Stimulated activated CD8-positive, alpha-beta memory T cell treated with anti-CD3 and anti-CD28 coated beads, Interleukin-2, amount 100 ng/mL, for 48 hours (primary cell): ENCODE data around the gene GAR1.
"Not testable (repeated sequence)": the region's sequence is repeated elsewhere in the genome, so short reads cannot be mapped to it uniquely, and the experiment has no call there.

Experiments
- DNase-seq, 2 donors: peaks; one replicate each; pipeline ENCODE4 v3.0.0-alpha.2; 2020; ENCODE audit warnings: low read depth in 2 of 2

Gene GAR1

DNA sequence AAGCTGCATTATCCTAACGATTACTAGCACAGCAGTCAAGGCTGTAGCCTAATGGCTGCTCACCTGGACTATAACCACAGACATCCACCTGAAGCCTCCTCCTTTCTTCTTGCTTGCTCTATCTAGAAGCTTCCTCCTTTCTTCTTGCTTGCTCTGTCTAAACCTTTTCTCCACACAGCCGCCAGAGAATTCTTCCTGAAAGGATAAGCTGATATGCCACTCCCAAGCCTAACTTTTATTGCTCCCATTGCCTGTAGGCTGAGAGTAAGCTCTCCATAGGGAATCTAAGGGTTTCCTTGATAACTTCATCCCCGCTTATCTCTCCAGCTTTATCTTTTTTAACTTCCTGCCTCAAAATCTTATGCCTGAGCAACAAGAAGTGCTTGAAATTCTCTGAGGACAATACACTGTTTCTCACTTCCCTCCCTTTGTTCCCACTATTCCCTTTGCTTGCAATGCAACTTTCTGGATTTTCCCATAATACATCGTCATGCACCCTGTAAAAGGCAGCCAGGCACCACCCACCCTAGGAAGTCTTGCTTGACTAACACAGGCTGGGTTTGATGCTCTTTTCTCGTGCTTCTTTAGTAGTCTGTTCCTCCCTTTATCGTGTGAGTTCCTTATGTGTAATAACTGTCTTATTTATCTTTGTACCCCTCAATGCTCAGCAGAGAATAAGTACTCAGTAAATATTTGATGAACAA is 31.0 kb downstream of the GAR1 start:
- no peak for DNase-seq

DNA sequence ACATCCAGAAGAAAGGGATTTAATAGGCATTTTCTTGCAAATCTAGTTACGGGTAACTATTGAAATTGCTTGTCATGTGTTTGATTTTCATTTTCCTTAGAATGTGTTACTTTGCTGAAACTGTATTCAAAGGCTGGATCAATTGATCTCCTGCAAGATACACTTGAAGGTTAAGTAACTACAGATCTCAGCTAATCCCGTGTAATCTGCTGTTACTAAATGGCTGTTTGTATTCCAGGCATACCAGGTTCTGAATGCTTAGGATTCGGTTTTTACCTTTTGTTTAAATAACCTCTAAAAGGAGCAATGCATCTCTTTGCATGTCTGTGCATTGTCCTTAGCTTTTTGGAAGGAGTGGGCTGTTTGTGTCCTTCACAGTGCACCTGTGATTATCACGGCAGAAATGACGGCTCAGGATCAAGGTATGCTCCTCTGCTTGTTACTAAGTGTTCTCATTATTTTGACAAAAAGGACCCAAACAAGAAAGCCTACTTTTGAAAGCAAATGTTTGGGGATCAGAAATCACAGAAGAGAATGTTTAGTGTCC is 32.4 kb downstream of the GAR1 start, which contains the start of gene LRIT3:
Gene LRIT3 (plus strand): TSS at position 212 of the 547 bp plus-strand sequence. CDS start 95 bp downstream, at position 307.
- no peak for DNase-seq

DNA sequence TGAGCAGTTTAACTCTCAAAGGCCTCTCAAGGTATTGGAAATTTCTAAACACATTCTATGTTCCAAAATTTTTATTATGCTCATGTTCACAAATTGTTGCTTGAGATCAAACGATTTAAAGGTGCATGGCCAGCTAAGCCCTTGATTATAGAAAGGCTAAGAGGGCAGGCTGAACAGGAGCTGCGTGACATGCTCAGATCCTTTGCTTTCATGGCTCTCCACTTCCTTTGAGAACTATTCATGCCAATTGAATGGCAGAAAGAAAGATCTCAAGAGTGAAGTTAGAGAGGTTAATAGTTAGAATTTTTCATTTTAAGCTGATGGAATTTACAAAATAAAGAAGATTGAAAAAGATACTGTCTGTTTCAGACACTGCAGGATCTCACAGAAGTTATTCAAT is 32.9 kb downstream of the GAR1 start:
- no peak for DNase-seq

DNA sequence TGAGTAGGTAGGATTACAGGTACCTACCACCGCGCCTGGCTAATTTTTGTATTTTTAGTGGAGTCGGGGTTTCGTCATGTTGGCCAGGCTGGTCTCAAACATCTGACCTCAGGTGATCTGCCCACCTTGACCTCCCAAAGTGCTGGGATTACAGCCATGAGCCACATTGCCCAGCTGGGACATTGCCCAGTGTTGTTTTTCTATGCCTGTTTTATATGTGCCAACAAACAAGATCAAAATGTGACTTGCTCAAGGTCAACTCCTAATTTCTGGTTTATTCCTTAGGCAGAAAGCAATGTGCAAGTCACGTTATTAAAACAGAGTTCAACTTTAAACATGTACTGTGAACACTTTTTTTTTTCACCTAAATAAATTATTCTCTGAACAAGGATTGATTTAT is 35.0 kb downstream of the GAR1 start:
- DNase-seq: no peak

DNA sequence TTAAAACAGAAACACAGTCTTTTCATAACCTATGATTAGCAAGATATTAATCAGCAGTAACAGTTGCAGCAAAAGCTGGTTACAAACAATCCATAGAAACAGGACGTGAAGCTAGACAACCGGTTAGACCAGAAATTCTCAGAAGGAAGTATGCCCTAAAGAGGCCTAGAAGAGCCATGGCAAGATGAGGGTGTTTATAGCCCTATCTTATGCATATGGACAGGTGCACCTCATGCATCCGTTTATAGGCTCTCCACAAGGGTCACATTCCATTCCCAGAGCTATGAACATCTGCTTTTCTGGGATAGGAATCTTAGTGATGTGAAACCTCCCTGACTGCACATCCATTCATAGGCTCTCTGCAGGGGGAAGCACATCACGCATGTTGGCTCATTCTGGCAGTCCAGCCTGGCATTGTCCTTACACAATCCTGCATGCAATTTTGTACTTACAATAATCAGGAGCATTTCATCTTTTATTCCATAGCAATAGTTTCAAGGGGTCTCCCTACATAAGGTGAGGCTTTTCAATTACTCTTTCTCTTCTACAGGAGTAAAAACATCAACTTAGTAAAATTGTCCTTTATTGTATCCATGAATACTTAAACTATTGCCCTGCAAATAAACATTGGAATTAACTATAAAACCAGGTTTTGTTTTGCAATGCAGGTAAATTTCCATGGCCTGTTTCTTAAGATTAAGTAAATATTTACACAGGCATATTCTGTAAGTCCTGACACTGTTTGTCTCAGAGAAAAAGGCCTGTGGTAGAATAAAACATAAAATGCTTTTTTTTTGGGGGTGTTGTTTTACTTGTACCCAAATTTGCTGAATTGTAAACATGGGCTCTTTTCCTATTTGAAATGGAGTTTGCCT is 44.1 kb downstream of the GAR1 start:
- DNase-seq: not testable (repeated sequence)

DNA sequence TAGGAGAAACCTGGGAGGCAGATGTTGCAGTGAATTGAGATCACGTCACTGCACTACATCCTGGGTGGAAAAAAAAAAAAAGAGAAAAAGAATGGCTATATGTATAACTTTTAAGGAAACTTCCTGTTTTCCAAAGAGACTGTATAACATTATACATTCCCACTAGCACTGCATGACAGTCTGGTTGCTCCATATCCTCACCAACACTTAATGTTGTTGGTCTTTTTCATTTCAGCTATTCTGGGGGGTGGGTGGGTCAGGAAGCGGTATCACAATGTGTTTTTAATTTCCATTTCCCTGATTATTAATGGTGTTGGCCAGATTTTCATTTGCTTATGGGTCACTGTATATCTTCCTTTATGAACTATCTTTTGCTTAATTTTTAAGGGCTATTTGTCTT is 45.7 kb downstream of the GAR1 start:
- no peak for DNase-seq

DNA sequence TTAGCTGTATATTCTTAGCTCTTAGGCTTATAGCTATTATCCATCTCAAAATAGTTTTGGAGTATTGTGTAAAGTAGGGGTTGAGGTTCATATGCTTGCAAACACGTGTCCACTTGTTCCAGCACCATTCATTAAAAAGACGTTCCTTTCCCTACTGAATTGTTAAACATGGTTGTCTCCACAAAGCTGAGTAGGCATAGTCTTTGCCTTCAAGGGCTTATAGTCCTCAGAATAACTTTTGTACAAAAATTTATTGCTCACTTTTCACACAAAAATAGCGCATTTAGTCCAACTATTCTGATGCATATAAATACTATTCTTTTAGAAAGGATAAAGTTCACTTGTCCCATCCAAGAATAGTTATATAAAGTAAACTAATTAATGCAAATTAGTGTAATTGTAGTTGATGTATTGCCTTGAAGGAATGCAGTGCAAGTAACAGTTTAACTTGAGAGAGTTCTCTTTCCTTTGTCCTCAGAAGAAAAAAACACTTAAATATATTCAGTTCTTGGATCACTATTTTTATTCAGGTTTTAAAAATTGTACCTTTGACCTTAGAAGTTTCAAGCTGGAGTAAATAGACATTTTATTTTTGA is 46.5 kb downstream of the GAR1 start:
- no peak for DNase-seq

DNA sequence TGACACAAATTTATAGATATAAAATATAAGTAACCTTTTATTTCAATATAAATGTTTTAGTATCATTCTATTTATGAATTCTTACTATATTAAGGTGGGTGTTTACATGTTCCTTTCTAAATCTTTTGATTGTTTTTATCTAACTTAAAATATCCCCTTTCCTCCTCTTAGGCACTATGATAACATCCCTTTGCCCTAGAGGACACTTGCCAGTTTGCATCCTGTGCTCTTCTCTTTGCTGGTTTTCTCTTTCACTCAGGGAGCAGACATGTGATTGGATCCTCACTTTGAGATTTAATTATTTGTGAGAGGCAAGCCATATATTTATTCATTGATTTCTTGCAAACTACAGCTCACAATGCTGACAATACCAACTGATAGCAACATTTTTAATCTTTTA is 48.6 kb downstream of the GAR1 start:
- no peak for DNase-seq

DNA sequence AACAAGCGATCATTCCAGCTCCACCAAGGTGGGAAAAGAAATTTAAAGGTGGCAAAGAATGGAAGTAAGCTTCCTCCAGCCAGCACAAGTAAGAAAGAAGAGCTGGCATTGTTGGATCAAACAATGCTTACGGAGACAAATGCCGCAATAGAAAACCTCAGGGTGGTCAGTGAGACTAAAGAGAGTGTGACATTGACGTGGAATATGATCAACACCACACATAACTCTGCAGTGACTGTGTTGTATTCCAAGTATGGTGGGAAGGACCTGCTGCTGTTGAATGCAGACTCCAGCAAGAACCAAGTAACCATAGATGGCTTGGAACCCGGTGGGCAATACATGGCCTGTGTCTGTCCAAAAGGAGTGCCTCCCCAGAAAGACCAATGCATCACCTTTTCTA is 54.5 kb downstream of the GAR1 start:
- DNase-seq: no peak

DNA sequence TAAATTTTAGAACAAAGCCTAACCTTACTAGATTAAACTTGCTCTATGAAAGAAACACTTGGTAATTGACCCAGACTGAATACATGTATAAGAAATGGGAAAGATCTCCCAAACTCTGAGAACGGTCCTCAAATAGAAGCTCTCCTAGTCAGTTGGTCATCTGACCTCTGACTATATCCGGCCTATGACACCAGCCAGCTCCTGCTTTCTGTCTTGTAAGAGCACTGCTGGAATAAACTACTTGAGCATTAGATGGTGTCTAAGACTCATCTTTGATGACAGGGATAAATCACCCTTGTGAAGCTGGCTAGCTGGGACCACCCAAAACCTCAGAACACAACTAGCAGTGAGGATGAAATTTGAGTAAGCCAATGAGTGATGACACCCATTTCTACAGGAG is 56.5 kb downstream of the GAR1 start:
- no peak for DNase-seq

DNA sequence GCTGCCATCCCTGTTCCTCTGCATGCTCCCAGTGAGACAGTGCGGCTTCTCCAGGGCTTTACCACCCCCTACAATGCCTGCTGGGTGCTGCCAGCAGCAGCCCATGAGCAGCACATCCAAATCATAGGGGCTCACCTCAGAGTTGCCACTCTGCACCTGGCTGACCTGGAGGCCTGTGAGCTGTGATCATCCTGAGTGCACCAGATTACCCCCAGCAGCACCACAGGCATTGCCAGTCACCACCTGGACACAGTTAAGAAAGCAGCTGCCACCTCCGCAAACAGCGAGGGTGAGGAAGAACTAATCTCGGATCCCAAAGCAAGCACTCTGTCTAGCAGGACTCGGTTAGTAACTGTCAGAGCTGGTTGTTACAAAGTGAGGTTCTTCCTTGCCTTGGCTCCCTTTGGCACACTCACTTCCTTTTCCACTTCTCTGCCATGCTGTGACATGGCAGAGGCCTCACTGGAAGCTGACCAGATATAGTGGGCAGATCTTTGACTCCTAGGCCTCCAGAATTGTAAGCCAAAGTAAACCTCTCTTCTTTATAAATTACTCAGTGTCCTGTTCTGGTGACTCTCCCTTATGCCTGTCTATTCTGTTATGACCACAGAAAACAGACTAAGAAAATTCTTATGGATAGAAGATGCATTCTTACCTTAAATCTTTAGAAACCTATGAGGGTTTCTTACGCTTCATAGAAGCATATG is 57.5 kb downstream of the GAR1 start:
- no peak for DNase-seq

DNA sequence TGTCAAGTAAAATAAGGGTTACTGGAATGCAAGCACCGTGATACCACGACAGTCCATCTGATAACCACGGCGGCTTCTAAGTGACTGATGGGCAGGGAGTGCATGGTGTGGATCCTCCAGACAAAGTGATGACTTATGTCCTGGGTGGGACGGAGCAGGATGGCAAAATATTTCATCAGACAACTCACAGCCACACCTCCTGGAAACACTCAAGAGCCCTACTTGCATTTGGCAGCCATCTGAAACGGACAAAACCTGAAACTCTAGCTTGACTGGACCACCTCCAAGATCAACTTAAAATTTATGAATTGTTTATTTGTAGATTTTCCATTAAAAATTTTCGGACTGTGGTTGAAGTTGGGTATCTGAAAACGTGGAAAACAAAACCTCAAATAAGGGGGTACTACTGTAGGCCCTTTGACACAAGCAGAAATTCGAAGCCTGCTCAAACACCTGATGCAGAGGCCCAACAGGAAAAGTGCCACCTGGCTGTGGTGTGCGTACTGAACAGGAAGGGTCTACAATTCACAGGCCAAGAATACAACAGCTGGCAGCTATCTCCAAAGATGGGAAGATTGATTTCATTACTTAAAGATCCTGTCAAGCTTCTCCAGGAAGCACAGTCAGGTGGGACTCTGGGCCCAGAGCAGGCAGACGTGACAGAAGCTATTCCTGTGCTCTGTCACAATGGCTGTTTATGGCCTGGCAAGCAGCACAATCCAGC is 58.4 kb downstream of the GAR1 start:
- no peak for DNase-seq
